GM19463 (cell line): Measurements from ENCODE around the gene HAAO.

Experiments used
- ATAC-seq: cut with Tn5 transposase; IDR thresholded peaks from one replicate; pipeline ENCODE4 v1.9.1; 2021; ENCODE audit warnings: mild to moderate bottlenecking, moderate library complexity; ENCODE audit not compliant: unreplicated experiment

Gene HAAO

GRCh38 chr2:42794271-42795046 is 2.1 kb upstream of the HAAO start:
- ATAC-seq, result no peak

DNA sequence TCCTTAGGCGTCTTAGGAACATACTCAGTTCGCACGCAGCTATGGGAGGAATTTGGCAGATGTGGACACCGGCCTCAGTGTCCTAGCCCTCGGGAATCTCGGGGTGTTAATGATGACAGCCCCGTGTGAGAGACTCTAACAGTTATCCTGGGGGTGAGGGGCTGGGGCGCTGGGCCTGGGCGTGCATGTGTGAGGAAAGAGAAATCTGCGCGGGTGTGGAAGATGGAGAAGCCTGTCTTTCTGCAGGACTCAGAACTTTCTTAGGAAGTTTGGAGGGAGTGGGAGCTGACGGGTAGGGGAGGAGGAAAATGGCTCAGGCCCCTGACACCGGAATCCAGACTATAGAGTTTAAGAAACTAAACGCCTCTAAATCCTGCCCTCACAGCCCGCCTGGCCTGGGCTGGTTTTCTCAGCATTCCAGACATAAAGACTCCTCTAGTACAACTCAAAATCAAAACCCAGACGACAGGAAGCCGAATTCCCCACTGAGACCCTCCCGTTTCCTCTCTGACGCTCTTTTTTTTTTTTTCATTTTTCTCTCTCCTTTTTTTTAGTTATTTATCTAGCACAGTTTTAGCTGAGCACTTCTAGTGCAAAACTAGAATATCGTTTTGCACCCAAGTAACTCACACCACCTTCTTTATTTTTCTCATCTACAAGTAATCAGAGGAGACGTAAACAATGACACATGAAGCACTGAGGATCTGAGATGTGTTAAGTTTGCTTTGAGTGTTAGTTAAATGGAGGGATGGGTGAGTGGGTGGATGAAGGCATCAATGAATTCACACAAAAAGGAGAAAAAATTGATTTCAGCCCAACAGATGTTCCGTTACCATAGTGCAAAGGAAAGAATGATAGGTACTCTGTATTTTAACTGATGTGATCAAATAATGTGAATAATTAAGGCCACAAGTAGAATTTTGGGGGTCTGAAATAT is 1.2 kb upstream of the HAAO start:
- no peak for ATAC-seq

- peak; percentile 1 for ATAC-seq
Observed at GRCh38 chr2:42792087-42792582, 248 bp downstream of the HAAO start.

- no peak for ATAC-seq
Observed at GRCh38 chr2:42791606-42792005, 777 bp downstream of the HAAO start.

DNA sequence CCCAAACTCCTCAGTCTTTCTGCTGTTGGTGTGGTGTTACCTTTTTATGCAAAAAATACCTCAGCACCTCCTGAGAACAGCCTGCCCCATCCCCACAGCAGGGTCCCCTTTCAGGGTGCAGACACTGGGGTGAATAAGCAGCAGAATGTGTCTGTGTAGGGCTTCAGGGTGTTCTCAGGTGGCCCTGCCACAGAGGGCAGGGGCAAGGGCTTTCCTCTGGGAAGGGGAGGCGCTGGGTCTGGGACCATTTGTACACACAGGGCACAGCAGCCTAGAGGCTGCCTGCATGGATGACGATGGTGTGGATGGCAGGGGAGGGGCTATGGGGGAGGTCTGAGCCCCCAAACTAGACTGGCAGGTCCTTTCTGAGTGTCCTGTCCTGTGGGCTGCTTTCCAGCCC is 2.6 kb downstream of the HAAO start:
- ATAC-seq, result no peak

- ATAC-seq, result no peak
Observed at GRCh38 chr2:42788882-42789281, 3.5 kb downstream of the HAAO start.

DNA sequence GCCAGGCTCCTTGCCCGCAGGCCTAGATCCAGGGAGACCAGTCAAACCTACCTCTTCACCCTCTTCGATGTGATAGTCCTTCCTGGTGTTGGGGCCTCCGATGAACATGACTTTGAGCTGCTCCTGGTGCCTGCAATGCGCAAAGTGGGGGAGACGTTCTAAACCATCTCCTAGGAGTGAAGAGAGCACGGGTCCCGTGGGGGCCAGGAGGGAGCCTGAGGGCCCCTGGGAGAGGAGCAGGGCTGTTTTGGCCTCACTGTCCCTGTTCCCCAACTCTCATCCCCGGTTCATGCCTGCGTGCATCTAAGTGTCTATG is 3.9 kb downstream of the HAAO start:
- ATAC-seq, result no peak

GRCh38 chr2:42787788-42788477 is 4.5 kb downstream of the HAAO start:
- ATAC-seq, result peak; percentile 51

DNA sequence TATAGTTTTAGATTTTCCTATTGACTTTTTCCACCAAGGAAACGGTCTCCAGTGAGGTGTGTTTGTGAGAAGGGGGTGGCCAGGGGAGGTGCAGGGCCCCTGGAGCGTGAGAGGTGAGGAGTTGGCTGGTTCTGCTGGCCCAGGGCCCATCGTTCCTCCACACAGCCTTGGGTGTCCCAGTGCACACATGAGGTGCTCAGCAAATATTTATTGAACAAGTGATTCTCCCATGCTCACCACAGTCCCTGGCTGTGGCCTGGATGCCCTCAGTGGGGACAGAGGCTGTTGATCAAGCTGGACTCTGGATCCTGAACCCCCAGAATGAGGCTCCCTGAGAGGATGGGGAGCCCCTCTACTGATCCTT is 5.0 kb downstream of the HAAO start:
- ATAC-seq, result no peak

- ATAC-seq, result no peak
Observed at GRCh38 chr2:42786561-42787345, 5.6 kb downstream of the HAAO start.

DNA sequence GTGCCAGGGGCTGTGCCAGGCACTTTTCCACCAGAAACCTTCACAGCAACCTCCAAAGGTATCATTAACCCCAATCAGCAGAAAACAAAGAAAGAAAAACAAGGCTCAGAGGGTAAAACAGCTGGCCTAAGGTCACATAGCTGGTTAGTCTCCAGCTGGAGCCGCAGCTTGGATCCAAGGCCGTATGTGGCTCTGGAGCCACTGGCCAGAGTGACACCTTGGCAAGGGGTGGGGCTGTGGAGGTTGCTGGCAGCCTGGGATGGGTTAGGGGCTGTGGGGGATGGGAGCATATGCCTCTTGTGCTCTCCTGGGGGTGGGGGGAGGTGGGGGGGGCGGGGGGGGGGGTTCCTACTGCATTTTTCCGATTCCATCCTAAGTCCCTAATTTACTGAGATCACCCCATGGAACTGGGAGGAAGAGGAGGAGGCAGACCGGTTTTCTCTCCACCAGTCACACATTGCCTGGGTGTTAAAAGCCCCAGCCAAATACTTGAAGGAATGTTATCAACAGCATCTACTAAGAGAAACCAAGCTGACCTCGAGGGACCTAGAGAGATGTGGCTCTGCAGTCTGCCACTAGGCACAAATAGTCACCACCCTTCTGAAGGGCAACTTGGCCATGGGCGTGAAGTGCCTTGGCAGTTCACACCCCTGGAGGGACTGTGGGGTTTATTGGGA is 8.0 kb downstream of the HAAO start:
- ATAC-seq, result no peak

- ATAC-seq, result no peak
Observed at GRCh38 chr2:42783511-42783910, 8.9 kb downstream of the HAAO start.

- ATAC-seq, result no peak
Observed at GRCh38 chr2:42781181-42781580, 11.2 kb downstream of the HAAO start.

DNA sequence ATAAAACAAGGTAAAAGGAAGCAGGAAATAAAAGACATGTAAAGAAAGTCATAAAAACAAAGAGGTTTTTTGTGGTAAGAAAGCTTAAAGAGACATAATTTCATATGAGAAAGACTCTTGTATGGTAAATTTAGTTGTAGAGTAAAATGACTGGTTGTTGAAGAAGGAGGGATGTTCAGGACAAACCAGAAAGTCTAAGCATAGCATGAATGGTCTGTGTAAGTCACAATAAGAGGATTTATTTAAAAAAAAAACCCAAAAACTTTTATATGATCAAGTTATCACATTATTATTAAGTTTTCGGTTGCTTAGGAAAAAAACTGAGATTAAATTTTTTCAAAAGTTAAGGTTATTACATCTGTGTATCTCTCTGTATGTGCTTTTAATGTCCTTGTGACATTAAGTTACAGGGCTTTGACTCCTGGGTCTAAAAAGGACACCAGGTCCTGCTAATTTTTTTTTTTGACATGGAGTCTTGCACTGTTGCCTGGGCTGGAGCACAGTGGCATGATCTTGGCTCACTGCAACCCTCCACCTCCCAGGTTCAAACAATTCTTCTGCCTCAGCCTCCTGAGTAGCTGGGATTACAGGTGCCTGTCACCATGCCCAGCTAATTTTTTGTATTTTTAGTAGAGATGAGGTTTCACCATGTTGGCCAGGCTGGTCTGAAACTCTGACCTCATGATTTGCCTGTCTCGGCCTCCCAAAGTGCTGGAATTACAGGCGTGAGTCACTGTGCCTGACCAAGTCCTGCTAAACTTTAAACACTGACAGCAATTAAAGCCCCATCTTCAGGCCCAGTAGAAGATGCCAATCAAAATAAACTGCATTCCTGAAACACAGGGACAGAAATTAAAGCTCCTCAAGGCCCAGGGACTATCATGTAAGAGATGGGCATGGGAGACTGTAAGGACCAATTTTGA is 14.2 kb downstream of the HAAO start:
- no peak for ATAC-seq

DNA sequence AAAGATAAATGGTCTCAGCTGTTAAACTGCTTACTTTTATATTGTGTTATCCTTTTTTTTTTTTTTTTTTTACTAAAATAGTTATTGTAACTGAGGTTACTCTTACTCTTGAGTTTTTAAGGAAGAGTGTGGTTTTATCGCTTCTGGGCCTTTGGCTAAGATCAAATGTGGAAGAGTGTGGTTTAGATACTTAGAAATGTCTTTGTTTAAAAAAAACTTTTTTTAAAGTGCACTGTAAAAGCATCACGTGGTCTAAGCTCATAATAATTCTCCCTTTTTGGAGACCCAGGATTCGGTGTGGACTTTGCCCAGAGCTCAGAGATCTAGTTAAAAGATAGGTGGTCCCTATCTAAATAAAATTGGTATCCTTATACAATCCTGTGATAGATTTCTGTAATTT is 16.6 kb downstream of the HAAO start:
- no peak for ATAC-seq

DNA sequence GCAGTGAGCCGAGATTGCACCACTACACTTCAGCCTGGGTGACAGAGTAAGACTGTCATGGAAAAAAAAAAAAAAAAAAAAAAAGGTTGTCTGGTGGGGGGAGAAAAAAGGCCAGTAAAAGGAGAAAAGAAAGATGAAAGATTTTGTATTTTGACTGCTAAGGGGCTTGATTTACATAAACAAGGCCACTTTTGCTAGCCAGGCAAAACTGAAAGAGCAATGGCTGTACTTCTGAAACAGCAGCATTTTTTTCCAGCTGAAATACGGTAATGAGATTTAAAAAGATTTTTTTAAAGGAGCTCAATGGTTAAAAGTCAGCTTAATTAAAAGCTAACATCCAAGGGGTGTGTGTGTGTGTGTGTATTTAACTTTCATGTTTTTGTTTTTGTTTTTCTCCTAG is 17.2 kb downstream of the HAAO start:
- ATAC-seq, result peak; percentile 48

- ATAC-seq, result no peak
Observed at GRCh38 chr2:42771546-42772153, 20.7 kb downstream of the HAAO start.

DNA sequence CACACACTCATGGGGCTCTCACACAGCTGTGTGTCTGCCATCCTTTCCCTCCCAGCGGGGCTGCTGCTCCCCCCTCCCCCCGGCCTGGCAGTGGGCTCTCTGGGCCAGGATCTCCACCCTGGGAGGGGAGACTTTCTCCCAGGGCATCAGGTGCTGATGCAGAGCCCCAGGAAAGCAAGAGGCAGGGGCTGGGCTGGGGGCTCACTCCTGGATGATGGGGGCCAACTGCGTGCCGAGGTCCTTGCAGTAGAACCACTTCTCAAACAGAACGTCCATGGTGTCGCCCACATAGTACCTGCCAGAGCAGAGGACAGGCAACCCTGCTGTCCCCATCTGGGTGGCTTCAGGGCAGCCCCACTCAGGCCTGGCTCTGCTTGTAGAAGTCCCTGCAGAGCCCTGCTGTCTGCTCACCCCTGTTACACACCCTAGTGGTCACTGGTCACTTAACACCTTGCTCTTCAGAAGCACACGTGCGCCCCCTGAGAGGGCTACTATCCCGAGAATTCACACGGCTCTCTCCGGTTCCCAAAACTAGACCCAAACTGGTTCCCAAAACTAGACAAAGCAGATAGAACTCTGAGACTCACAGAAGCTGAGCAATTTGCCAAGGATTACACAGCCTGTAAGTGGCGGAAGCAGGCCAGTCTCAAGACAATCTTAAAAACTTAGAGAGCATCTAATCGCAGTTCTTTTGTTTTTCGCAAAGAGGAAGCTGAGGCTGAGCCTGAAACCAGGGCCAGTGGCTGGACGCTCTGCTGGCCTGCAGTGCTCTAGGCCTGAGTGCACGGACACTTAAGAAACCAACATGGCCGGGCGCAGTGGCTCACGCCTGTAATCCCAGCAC is 21.9 kb downstream of the HAAO start:
- ATAC-seq, result no peak
